ENCODE results near the gene MBLAC1. TPM values are rescaled to one million over a fixed set of nuclear protein-coding genes. Genes with fewer than 3 reads are reported as not detected.

MBLAC1 gene
- total RNA-seq, 1 donor from 2014 or later = 2.8 TPM

GRCh38 chr7:100093925-100094486 lies 32.8 kb upstream of the MBLAC1 start:
- H3K27me3 Mint-ChIP-seq = no peaks in the 10 kb centered on the region
- H3K27ac Mint-ChIP-seq = peak overlapping the region; percentile 56
- TF ChIP-seq CTCF (conservative IDR thresholded peaks at IDR 0.05) = no peak
- peaks cover 37% of the 10 kb centered on the region for H3K4me1 Mint-ChIP-seq (ENCODE audit: unreplicated experiment)
- no peak overlapping the region for H3K4me3 Mint-ChIP-seq
- no peaks in the 10 kb centered on the region for H3K9me3 Mint-ChIP-seq
- no peak for DNase-seq (ENCODE audit: extremely low spot score, unreplicated experiment)
- H3K36me3 Mint-ChIP-seq = peaks cover 42% of the 10 kb centered on the region

GRCh38 chr7:100095289-100095688 lies 31.5 kb upstream of the MBLAC1 start:
- H3K9me3 Mint-ChIP-seq = no peaks in the 10 kb centered on the region
- no peak for DNase-seq (ENCODE audit: extremely low spot score, unreplicated experiment)
- H3K36me3 Mint-ChIP-seq = peaks cover 49% of the 10 kb centered on the region
- peak overlapping the region; percentile 58 for H3K27ac Mint-ChIP-seq
- TF ChIP-seq CTCF (conservative IDR thresholded peaks at IDR 0.05) = no peak
- H3K4me3 Mint-ChIP-seq = no peak overlapping the region
- H3K4me1 Mint-ChIP-seq (ENCODE audit: unreplicated experiment) = peaks cover 40% of the 10 kb centered on the region
- H3K27me3 Mint-ChIP-seq = no peaks in the 10 kb centered on the region

GRCh38 chr7:100095704-100096103 lies 31.1 kb upstream of the MBLAC1 start:
- Mint-ChIP-seq H3K9me3 (no peaks in the 10 kb centered on the region), H3K4me3 (no peak overlapping the region), H3K27me3 (no peaks in the 10 kb centered on the region), H3K27ac (peak overlapping the region; percentile 58), H3K36me3 (peaks cover 49% of the 10 kb centered on the region), H3K4me1 (ENCODE audit: unreplicated experiment) (peaks cover 40% of the 10 kb centered on the region)
- no peak for DNase-seq (ENCODE audit: extremely low spot score, unreplicated experiment)
- no peak for TF ChIP-seq CTCF (conservative IDR thresholded peaks at IDR 0.05)

GRCh38 chr7:100098913-100099312 lies 27.9 kb upstream of the MBLAC1 start:
- Mint-ChIP-seq H3K4me3 (peak overlapping the region; percentile 96), H3K27ac (peak overlapping the region; percentile 98), H3K4me1 (ENCODE audit: unreplicated experiment) (peaks cover 42% of the 10 kb centered on the region), H3K36me3 (peaks cover 41% of the 10 kb centered on the region), H3K27me3 (no peaks in the 10 kb centered on the region), H3K9me3 (no peaks in the 10 kb centered on the region)
- DNase-seq (ENCODE audit: extremely low spot score, unreplicated experiment) = no peak
- TF ChIP-seq CTCF (conservative IDR thresholded peaks at IDR 0.05) = no peak

GRCh38 chr7:100099452-100099851 lies 27.3 kb upstream of the MBLAC1 start:
- no peaks in the 10 kb centered on the region for H3K9me3 Mint-ChIP-seq

More at GRCh38 chr7:100099452-100099851, 27.3 kb upstream of the MBLAC1 start:
- TF ChIP-seq CTCF (conservative IDR thresholded peaks at IDR 0.05) = no peak
- peaks cover 43% of the 10 kb centered on the region for H3K4me1 Mint-ChIP-seq (ENCODE audit: unreplicated experiment)
- no peaks in the 10 kb centered on the region for H3K27me3 Mint-ChIP-seq
- H3K4me3 Mint-ChIP-seq = peak overlapping the region; percentile 96
- peak overlapping the region; percentile 98 for H3K27ac Mint-ChIP-seq
- no peak for DNase-seq (ENCODE audit: extremely low spot score, unreplicated experiment)
- H3K36me3 Mint-ChIP-seq = peaks cover 41% of the 10 kb centered on the region
